ENCODE measurements around the gene OR52N4. TPM values are rescaled to one million over a fixed set of nuclear protein-coding genes. Genes with fewer than 3 reads are reported as not detected.
"Not testable (repeated sequence)": the region's sequence is repeated elsewhere in the genome, so short reads cannot be mapped to it uniquely, and the experiment has no call there.

The OR52N4 gene
- not detected for total RNA-seq
- long read RNA-seq: 0 reads

DNA sequence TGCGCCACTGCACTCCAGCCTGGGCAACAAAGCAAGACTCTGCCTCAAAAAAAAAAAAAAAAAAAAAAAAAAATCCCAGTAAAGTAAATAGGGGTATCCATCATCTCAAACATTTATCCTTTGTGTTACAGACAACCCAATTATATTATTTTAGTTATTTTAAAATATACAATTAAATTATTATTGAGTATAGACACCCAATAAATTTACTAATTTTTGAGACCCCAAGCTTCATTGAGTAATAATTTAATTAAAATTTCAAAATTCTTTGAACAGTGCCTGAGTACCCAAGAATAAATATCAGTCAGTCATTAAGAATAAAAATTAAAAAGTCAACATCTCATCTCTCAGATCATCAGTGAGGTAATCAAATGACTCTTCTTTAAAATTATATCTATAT lies at the start of gene OR52N4:
Gene OR52N4, plus strand, starts transcription at position 301 of the 400 bp plus-strand sequence. CDS start 498 bp downstream, outside the sequence.
- no peak for DNase-seq
- intact Hi-C loops (cut with micrococcal nuclease): no loop called here
- ATAC-seq: no peak

DNA sequence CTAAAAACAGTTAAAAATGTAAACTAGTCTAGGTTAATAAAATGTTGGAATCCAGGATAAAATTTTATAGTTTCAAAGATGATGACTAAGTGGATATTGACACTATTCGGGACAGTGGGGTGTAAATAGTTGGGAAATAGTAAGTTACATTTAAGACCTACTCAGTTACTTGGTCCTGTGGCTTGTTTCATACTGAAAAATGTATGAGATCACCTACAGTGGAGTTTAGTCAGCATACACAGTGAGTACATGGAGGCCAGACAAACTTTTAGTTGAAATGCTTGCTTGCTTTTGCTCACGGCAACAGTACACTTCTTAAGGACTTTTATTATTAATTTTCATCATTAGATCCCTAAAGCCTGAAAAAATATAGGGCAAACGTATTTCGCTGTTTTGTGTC lies 48.4 kb upstream of the OR52N4 start:
- DNase-seq: no peak
- no peak for ATAC-seq
- intact Hi-C loops (cut with micrococcal nuclease): no loop called here

- ATAC-seq (no peak), DNase-seq (no peak)
- intact Hi-C loops (cut with micrococcal nuclease): no loop called here
These were observed 41.5 kb upstream of the OR52N4 start for GRCh38 chr11:5712507-5712906.

DNA sequence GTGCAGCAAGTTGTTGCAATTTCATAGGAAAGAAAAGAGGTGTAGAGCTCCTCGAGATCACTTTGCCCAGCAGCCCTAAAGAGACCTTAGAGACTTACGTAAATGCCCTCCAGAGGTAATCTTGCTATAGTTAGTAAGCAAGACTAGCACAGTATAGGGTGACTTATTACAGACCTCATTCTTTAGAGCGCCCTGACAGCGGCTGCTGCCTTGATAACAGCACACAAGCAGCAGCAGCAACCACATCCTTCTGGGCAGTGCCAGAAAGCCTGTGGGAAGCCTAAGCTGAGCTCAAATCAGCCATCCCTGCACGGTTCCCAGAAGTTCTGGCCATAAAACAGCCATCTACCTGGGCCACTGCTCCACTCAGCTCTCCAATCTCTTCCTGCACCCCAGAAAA lies 40.3 kb upstream of the OR52N4 start:
- no peak for DNase-seq
- intact Hi-C loops (cut with micrococcal nuclease): no loop called here

GRCh38 chr11:5716518-5716917 lies 37.5 kb upstream of the OR52N4 start:
- DNase-seq; ATAC-seq; intact Hi-C loops (cut with micrococcal nuclease): not testable (repeated sequence)

More for the DNA sequence above, 40.3 kb upstream of the OR52N4 start:
- ATAC-seq: no peak

GRCh38 chr11:5719703-5720495 lies 34.1 kb upstream of the OR52N4 start:
- DNase-seq (no peak), ATAC-seq (no peak)
- intact Hi-C loops (cut with micrococcal nuclease): no loop called here

GRCh38 chr11:5722622-5723021 lies 31.4 kb upstream of the OR52N4 start:
- intact Hi-C loops (cut with micrococcal nuclease): no loop called here
- ATAC-seq (no peak), DNase-seq (no peak)

DNA sequence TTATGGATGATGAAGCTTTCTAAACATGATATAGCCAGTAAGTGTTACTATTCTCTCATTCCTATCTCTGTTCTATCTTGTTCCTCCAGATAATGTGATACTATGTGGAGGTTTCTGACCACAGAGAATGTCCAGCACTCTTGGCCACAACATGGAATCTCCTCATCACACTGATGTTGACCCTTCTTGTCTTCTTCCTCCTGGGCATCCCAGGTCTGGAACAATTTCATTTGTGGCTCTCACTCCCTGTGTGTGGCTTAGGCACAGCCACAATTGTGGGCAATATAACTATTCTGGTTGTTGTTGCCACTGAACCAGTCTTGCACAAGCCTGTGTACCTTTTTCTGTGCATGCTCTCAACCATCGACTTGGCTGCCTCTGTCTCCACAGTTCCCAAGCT lies 27.7 kb upstream of the OR52N4 start:
- no peak for ATAC-seq
- intact Hi-C loops (cut with micrococcal nuclease): no loop called here
- DNase-seq: no peak

DNA sequence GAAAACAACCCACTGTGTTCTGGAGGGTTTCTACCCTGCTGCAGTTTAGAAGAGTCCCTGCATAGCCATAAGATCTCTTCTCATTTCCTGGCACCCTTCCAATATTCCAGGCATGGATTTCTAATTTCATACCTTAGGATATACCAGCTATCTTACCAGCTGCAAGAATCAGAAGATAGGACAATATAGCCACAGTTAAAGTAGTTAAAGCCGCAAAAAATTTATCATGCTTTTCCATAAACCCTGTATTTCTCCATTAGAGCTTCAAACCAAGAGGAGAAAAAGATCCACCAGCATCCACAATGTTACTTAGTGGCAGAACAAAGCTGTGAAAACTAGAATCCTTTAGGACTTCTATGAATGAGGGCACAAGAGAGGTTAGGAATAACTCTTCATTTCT lies 26.4 kb upstream of the OR52N4 start:
- ATAC-seq: no peak
- intact Hi-C loops (cut with micrococcal nuclease): no loop called here
- no peak for DNase-seq

DNA sequence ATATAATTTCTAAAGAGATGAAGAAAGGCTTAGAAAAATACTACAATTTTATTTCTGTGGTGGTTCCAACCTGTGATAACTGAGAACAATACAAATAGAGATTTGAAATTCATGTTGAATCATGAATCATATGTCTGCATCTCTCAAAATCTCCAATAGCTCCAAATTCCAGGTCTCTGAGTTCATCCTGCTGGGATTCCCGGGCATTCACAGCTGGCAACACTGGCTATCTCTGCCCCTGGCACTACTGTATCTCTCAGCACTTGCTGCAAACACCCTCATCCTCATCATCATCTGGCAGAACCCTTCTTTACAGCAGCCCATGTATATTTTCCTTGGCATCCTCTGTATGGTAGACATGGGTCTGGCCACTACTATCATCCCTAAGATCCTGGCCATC lies 17.6 kb upstream of the OR52N4 start, which contains the start of gene OR56B1:
Gene OR56B1, plus strand, starts transcription at position 53 of the 400 bp plus-strand sequence. Its CDS starts 69 bp downstream, at position 122.
- intact Hi-C loops (cut with micrococcal nuclease): no loop called here
- DNase-seq: no peak
- no peak for ATAC-seq

GRCh38 chr11:5737091-5737490 lies 17.0 kb upstream of the OR52N4 start:
- ATAC-seq (no peak), DNase-seq (no peak)
- intact Hi-C loops (cut with micrococcal nuclease): no loop called here

GRCh38 chr11:5737670-5738392 lies 16.2 kb upstream of the OR52N4 start:
- no peak for ATAC-seq
- no peak for DNase-seq
- intact Hi-C loops (cut with micrococcal nuclease): no loop called here

GRCh38 chr11:5738431-5738830 lies 15.6 kb upstream of the OR52N4 start:
- intact Hi-C loops (cut with micrococcal nuclease): no loop called here
- ATAC-seq: no peak
- no peak for DNase-seq

DNA sequence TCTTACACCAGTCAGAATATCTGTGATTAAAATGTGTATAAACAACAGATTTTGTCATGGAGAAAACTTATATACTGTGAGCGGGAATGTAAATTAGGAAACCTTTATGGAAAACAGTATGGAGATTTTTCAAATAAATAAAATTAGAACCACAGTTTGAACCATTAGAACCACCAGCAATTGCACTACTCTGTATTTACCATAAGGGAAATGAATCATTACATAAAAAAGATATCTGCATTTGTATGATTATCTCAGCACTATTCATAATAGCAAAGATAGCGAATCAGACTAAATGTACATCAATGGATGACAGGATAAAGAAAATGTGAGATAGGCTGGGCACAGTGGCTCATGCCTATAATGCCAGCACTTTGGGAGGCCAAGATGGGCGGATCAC lies 7.4 kb upstream of the OR52N4 start:
- ATAC-seq (no peak), DNase-seq (no peak)
- intact Hi-C loops (cut with micrococcal nuclease): no loop called here

GRCh38 chr11:5749836-5750235 lies 4.2 kb upstream of the OR52N4 start:
- intact Hi-C loops (cut with micrococcal nuclease): no loop called here
- DNase-seq: no peak
- ATAC-seq: no peak

DNA sequence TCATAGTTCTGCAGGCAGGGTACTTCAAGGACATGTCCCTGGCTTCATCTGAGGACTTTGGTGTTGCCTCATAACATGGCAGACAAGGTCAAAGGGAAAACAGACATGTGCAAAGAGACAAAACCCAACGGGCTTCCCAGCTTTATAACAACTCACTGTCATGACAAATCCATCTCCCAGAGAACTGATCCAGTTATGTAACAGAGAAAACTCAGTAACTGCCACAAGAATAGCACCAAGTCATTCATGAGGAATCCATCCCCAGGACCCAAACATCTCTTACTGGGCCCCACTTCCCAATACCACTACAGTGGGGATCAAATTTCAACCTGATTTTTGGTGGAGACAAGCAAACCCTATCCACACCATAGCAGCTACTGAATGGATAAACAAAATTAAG lies 13.0 kb downstream of the OR52N4 start:
- ATAC-seq (no peak), DNase-seq (no peak)
- intact Hi-C loops (cut with micrococcal nuclease): no loop called here

- ATAC-seq (no peak), DNase-seq (no peak)
- intact Hi-C loops (cut with micrococcal nuclease): no loop called here
These were observed 29.2 kb downstream of the OR52N4 start, which contains the start of gene OR52N5 for GRCh38 chr11:5783255-5783654. TSS of gene OR52N5 (minus strand) at chr11:5783355. CDS start at chr11:5778634, 4,721 bp downstream.

DNA sequence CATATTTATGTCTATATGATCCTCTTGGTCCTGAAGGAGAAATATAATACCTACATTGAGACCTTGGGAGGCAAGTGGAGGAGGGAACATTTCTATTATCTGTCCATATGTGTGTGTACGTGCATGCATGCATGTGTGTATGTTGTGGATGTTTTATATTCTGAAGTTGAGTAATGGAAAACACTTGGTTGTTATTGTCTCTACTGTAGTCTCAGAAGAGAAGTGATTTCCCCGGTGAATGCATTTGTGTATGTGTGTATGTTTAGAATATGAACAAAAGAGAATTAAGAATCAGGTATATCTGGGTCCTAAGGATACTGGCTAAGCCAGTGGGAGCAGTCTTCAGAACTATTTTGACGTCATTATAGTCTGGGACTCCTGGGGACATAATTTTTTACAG lies 37.1 kb downstream of the OR52N4 start, which contains the start of gene OR52N1:
Gene OR52N1, minus strand, starts transcription at position 101 of the 400 bp plus-strand sequence. CDS start 2,449 bp downstream, outside the sequence.
- no peak for DNase-seq
- no peak for ATAC-seq
- intact Hi-C loops (cut with micrococcal nuclease): no loop called here

GRCh38 chr11:5796541-5796940 lies 42.5 kb downstream of the OR52N4 start:
- intact Hi-C loops (cut with micrococcal nuclease): no loop called here
- no peak for DNase-seq
- ATAC-seq: no peak

DNA sequence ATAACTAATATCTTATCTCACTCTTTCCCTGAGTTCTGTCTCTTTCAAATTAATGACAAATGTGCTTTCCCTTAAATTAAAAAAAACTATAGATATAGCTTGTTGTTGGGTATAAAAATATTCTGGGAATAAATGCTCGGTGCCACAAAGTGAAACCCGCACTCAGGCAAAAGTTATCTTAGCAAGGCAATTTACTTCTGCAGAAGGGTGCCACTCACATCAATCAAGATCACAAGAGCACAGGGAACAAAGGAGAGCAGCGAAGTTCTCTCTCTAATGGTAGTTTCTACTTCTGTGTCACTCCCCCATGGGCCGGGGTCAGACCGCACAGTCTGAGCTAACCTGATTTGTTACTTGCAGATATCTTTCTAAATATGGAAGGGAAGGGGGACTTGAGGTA lies 49.9 kb downstream of the OR52N4 start:
- intact Hi-C loops (cut with micrococcal nuclease): no loop called here
- DNase-seq: no peak

More for the DNA sequence above, 49.9 kb downstream of the OR52N4 start:
- ATAC-seq: no peak
